Keratinocyte (primary cell): ENCODE results near the gene ADCY4. TPM values are rescaled to one million over a fixed set of nuclear protein-coding genes. Genes with fewer than 3 reads are reported as not detected.

Source experiments
- DNase-seq: peaks from one replicate; pipeline ENCODE4 v3.0.0-alpha.2; 2011; ENCODE audit warnings: low read depth, missing footprints, low spot score
- FAIRE-seq: peaks from 2 replicates; lab custom pipeline; 2011; peaks lifted over from hg19 to GRCh38; lab: Jason Lieb, UNC
- H2AFZ ChIP-seq: 2 replicates; pipeline ENCODE4 v1.6.0; 2012; ENCODE audit warnings: low read length, control low read depth, inconsistent platforms; ENCODE audit not compliant: control insufficient read depth
- H3K27ac ChIP-seq: 2 replicates; pipeline ENCODE4 v1.5.1; 2011; ENCODE audit warnings: low read length; ENCODE audit not compliant: control insufficient read depth, insufficient read depth
- H3K27me3 ChIP-seq: 3 replicates; pipeline ENCODE4 v1.6.0; 2011; ENCODE audit warnings: low read length; ENCODE audit not compliant: control insufficient read depth, insufficient read depth; ENCODE audit errors: extremely low read depth
- H3K36me3 ChIP-seq, 2 experiments: 2 replicates in 1 of 2; 3 replicates in 1 of 2; pipeline ENCODE4 v1.5.1; 2011; ENCODE audit warnings: low read length in 2 of 2, mild to moderate bottlenecking in 1 of 2; ENCODE audit not compliant: control insufficient read depth in 2 of 2, insufficient read depth in 2 of 2; ENCODE audit errors: extremely low read depth in 1 of 2
- H3K4me1 ChIP-seq: 3 replicates; pipeline ENCODE4 v1.5.1; 2011; ENCODE audit warnings: low read length; ENCODE audit not compliant: control insufficient read depth, insufficient read depth; ENCODE audit errors: extremely low read depth
- H3K4me2 ChIP-seq: 3 replicates; pipeline ENCODE4 v1.6.0; 2011; ENCODE audit warnings: low read depth, low read length; ENCODE audit not compliant: control insufficient read depth, insufficient read depth; ENCODE audit errors: extremely low read depth
- H3K4me3 ChIP-seq, 3 experiments: fragments of 200-600 bp in 1 of 3; sonication (generic) in 1 of 3; 2 replicates in 2 of 3; 3 replicates in 1 of 3; pipeline ENCODE4 v1.5.1; 2011 to 2016; ENCODE audit warnings: low read length in 3 of 3, mild to moderate bottlenecking in 3 of 3, control low read depth in 2 of 3, inconsistent platforms in 1 of 3, low read depth in 1 of 3, mixed read lengths in 1 of 3, mixed run types in 1 of 3, moderate library complexity in 1 of 3; ENCODE audit not compliant: control insufficient read depth in 2 of 3, insufficient read depth in 2 of 3; ENCODE audit errors: extremely low read depth in 1 of 3
- H3K79me2 ChIP-seq: 2 replicates; pipeline ENCODE4 v1.6.0; 2012; ENCODE audit warnings: low read length; ENCODE audit not compliant: control insufficient read depth, insufficient read depth
- H3K9ac ChIP-seq: 3 replicates; pipeline ENCODE4 v1.6.0; 2011; ENCODE audit warnings: low read length; ENCODE audit not compliant: control insufficient read depth, insufficient read depth; ENCODE audit errors: extremely low read depth
- H3K9me1 ChIP-seq: 3 replicates; pipeline ENCODE4 v1.6.0; 2011; ENCODE audit warnings: low read length; ENCODE audit not compliant: control insufficient read depth, insufficient read depth; ENCODE audit errors: extremely low read depth
- H3K9me3 ChIP-seq: 2 replicates; pipeline ENCODE4 v1.5.1; 2012; ENCODE audit warnings: low read depth, low read length; ENCODE audit not compliant: control insufficient read depth
- H4K20me1 ChIP-seq: 3 replicates; pipeline ENCODE4 v1.6.0; 2011; ENCODE audit warnings: low read length; ENCODE audit not compliant: control insufficient read depth, insufficient read depth; ENCODE audit errors: extremely low read depth
- CTCF ChIP-seq, 3 experiments: IDR thresholded peaks in 1 of 3; conservative IDR thresholded peaks in 1 of 3; optimal IDR thresholded peaks in 1 of 3; 2 replicates in 2 of 3; 3 replicates in 1 of 3; pipeline versions ENCODE3 to v1.5.1; 2011; ENCODE audit warnings: low read length in 3 of 3, mild to moderate bottlenecking in 3 of 3, moderate library complexity in 2 of 3, control low read depth in 1 of 3, inconsistent platforms in 1 of 3; ENCODE audit not compliant: insufficient read depth in 2 of 3; ENCODE audit errors: extremely low read depth in 1 of 3
- EZH2 ChIP-seq: IDR thresholded peaks from one replicate; pipeline ENCODE4 v1.6.1; 2012; ENCODE audit warnings: inconsistent platforms, mild to moderate bottlenecking, low read length, moderate library complexity
- dilution Hi-C: fragments of 300-500 bp; cut with MboI; formaldehyde crosslinking; loops from one replicate; pipeline ENCODE4 v1.7.0; 2020; ENCODE audit warnings: low sequenced_read_pairs; ENCODE audit not compliant: extremely low pct_ligation_motif_present
- polyA plus RNA-seq, 5 experiments: library from polyadenylated mRNA; depleted of rRNA in 3 of 5; stranded (reverse) in 3 of 5; stranded (forward) in 1 of 5; unstranded in 1 of 5; fragments of >200 nt; gene quantifications; 1 replicate in 1 of 5; 2 replicates in 3 of 5; 3 replicates in 1 of 5; pipeline versions ENCODE4 v1.2.1 to v1.2.3, GENCODE V29; 2011 to 2012; ENCODE audit warnings: missing spikeins in 2 of 5, low read depth in 1 of 5, low replicate concordance in 1 of 5

Gene ADCY4
- polyA plus RNA-seq, 1 donor (not counting 4 experiments of a cell fraction or from before 2014, with no cell fraction given), result 0.21 TPM

- no peaks in the 10 kb centered on the region for H3K27me3 ChIP-seq
- H3K9me1 ChIP-seq, result no peaks in the 10 kb centered on the region
- peaks cover 4% of the 10 kb centered on the region for H3K79me2 ChIP-seq
- H3K4me1 ChIP-seq, result peaks cover 42% of the 10 kb centered on the region
- dilution Hi-C loops, result no loop called here
- H3K4me2 ChIP-seq, result no peak within 1 kb of the TSS
- FAIRE-seq (no peak), DNase-seq (no peak)
- H3K27ac ChIP-seq, result no peak within 1 kb of the TSS
- H2AFZ ChIP-seq, result no peak within 1 kb of the TSS
- no peaks in the 10 kb centered on the region for H3K9me3 ChIP-seq
- H3K9ac ChIP-seq, result no peak within 1 kb of the TSS
- peaks cover 40 to 52% of the 10 kb centered on the region in 2 experiments for H3K36me3 ChIP-seq
- no peak within 1 kb of the TSS for H3K4me3 ChIP-seq
- TF ChIP-seq EZH2, result no peak
- peak in 2 of 3 experiments; percentile 93 to 98 for TF ChIP-seq CTCF (optimal IDR thresholded peaks at IDR 0.05 in 1 of 3, IDR thresholded peaks at IDR 0.05 in 1 of 3, conservative IDR thresholded peaks at IDR 0.05 in 1 of 3; ENCODE audit: extremely low read depth in 1 of 3, insufficient read depth in 2 of 3, low read length in 3 of 3)
- H4K20me1 ChIP-seq, result no peaks in the 10 kb centered on the region
Measured at GRCh38 chr14:24307575-24308341, 27.1 kb downstream of the ADCY4 start, which contains the start of gene CIDEB. TSS of gene CIDEB (minus strand) at chr14:24307977. CDS start at chr14:24307858, 119 bp downstream.

- H3K79me2 ChIP-seq, result peaks cover 4% of the 10 kb centered on the region
- H3K9me3 ChIP-seq, result no peaks in the 10 kb centered on the region
- H2AFZ ChIP-seq, result no peak overlapping the region
- H3K36me3 ChIP-seq, result peaks cover 45 to 58% of the 10 kb centered on the region in 2 experiments
- dilution Hi-C loops, result no loop called here
- no peak overlapping the region for H3K9ac ChIP-seq
- H3K27ac ChIP-seq, result no peak overlapping the region
- no peak overlapping the region for H3K4me3 ChIP-seq
- no peaks in the 10 kb centered on the region for H3K27me3 ChIP-seq
- peaks cover 39% of the 10 kb centered on the region for H3K4me1 ChIP-seq
- H3K9me1 ChIP-seq, result no peaks in the 10 kb centered on the region
- TF ChIP-seq EZH2, result no peak
- TF ChIP-seq CTCF (optimal IDR thresholded peaks at IDR 0.05 in 1 of 3, IDR thresholded peaks at IDR 0.05 in 1 of 3, conservative IDR thresholded peaks at IDR 0.05 in 1 of 3; ENCODE audit: extremely low read depth in 1 of 3, insufficient read depth in 2 of 3, low read length in 3 of 3), result no peak
- H3K4me2 ChIP-seq, result no peak overlapping the region
- no peak for DNase-seq
- FAIRE-seq, result no peak
- H4K20me1 ChIP-seq, result no peaks in the 10 kb centered on the region
Measured at GRCh38 chr14:24307156-24307574, 27.7 kb downstream of the ADCY4 start.
